Adipocyte (in vitro differentiated cells): Measurements from ENCODE around the gene WSCD1.

Experiments
- DNase-seq: peaks from one replicate; pipeline ENCODE4 v3.0.0-alpha.2; 2015; ENCODE audit warnings: low read depth
- H3K27me3 ChIP-seq: replicated peaks from 2 replicates; pipeline ENCODE4 v1.7.0; 2013; ENCODE audit warnings: mild to moderate bottlenecking, low read length, moderate library complexity; ENCODE audit not compliant: control insufficient read depth, insufficient read depth
- H3K36me3 ChIP-seq: 2 replicates; pipeline ENCODE4 v1.7.0; 2013; ENCODE audit warnings: low read length, mild to moderate bottlenecking, moderate library complexity; ENCODE audit not compliant: control insufficient read depth, insufficient read depth, severe bottlenecking
- H3K4me1 ChIP-seq: 2 replicates; pipeline ENCODE4 v1.7.0; 2013; ENCODE audit warnings: mild to moderate bottlenecking, low read length, moderate library complexity; ENCODE audit not compliant: control insufficient read depth, insufficient read depth
- H3K4me3 ChIP-seq: 2 replicates; pipeline ENCODE4 v1.7.0; 2013; ENCODE audit warnings: mild to moderate bottlenecking, low read length, moderate library complexity
- H3K9ac ChIP-seq: 2 replicates; pipeline ENCODE4 v1.7.0; 2013; ENCODE audit warnings: mild to moderate bottlenecking, low read length, moderate library complexity
- H3K9me3 ChIP-seq: 2 replicates; pipeline ENCODE4 v1.7.0; 2013; ENCODE audit warnings: mild to moderate bottlenecking, low read length, moderate library complexity; ENCODE audit not compliant: control insufficient read depth

WSCD1 gene

DNA sequence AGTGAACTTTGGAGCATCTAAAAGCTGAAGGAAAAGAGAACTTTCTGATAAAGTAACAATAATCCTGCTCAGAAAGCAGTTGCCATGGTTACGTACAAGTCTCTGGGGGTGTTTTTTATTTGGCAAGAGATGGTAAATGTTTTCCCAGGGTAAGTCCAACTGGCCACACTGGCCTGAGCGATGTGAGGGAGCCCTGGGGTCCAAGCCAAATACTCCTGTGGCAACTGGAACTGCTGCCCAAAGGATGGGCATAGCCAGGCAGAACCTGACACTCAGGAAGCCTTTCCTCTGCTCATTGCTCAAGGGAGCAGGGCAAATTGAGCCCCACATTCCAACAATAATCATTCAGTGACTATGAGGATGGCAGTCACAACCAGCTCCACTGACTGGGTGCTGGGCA lies 26.8 kb upstream of the WSCD1 start:
- no peaks in the 10 kb centered on the region for H3K4me1 ChIP-seq
- no peak for DNase-seq

DNA sequence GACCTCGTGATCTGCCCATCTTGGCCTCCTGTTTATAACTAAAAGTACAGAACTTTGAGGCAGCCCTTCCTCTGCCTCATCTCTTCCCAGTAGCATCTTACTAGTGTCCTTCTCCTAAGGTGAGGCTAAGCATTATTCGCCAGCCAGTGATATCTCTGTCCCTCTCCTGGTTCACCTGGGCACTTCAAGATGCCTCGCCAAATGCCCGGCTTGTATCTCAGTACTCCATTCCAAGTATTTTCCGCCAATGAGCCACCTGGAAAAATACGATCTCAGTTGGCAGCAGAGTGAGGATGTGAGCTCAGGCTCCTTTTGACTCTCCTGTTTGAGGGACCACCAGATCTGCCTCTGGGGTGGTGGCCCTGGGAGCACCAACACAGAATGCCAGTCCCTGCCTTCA lies 25.9 kb upstream of the WSCD1 start:
- no peak for DNase-seq
- Histone ChIP-seq H3K4me3 (no peak overlapping the region), H3K9me3 (no peaks in the 10 kb centered on the region), H3K4me1 (no peaks in the 10 kb centered on the region), H3K27me3 (peaks cover 1% of the 10 kb centered on the region), H3K9ac (no peak overlapping the region), H3K36me3 (no peaks in the 10 kb centered on the region)

More for the DNA sequence above, 26.8 kb upstream of the WSCD1 start:
- H3K27me3 ChIP-seq, result no peaks in the 10 kb centered on the region
- no peak overlapping the region for H3K4me3 ChIP-seq
- H3K9me3 ChIP-seq, result no peaks in the 10 kb centered on the region
- no peaks in the 10 kb centered on the region for H3K36me3 ChIP-seq
- H3K9ac ChIP-seq, result no peak overlapping the region

DNA sequence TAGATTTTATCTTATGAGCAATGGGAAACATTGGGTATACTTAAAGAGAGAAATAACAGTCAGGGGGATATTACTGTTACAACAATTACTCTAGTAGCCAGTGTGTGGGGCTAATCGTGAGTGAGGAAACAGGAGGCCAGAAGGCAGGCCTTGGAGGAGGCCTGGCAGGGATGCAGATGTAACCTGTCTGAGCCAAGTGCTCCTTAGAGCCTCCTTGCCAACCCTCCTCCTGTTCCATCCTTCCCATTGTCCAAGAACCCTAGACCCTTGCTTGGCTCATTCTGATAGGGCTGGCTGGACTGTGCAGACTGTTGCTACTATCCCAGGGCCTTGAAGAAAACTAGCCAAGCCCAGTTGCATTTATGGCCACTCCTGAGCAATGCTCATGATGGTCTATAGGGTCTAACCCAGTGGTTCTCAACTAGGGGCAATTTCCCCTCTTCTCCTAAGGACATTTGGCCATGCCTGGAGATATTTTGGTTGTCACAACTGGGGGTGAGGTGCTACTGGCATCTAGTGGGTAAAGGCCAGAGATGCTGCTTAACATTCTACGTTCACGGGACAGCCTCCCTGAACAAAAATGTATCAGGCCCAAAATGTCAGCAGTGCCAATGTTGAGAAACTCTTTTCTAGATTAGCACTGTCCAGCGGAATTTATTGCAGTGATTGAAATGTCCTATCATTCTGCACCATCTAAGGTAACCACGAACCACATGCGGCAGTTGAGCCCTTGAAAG lies 24.4 kb upstream of the WSCD1 start:
- no peak overlapping the region for H3K4me3 ChIP-seq
- H3K9me3 ChIP-seq, result no peaks in the 10 kb centered on the region
- no peak overlapping the region for H3K9ac ChIP-seq
- H3K4me1 ChIP-seq, result no peaks in the 10 kb centered on the region
- peaks cover 4% of the 10 kb centered on the region for H3K27me3 ChIP-seq
- no peaks in the 10 kb centered on the region for H3K36me3 ChIP-seq
- no peak for DNase-seq

DNA sequence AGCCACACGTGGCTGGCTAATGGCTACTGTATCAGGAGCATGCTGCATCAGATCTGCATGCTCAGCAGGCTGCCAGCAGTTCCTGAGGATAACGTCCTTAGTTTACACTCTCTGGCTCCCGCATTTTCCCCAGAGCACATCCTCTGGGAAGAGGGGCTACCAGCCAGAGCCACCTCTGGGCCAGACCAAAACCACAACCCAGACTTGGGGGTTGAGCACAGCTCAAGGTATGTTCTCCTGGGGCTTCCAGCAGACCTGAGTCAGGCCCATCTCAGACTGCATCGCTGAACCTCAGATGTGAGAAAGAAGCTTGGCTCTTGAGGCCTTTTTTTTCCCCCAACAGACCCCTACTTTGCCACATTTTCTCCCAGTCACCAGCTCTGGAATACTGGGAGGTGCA lies 23.7 kb upstream of the WSCD1 start:
- no peak for DNase-seq
- no peak overlapping the region for H3K9ac ChIP-seq

DNA sequence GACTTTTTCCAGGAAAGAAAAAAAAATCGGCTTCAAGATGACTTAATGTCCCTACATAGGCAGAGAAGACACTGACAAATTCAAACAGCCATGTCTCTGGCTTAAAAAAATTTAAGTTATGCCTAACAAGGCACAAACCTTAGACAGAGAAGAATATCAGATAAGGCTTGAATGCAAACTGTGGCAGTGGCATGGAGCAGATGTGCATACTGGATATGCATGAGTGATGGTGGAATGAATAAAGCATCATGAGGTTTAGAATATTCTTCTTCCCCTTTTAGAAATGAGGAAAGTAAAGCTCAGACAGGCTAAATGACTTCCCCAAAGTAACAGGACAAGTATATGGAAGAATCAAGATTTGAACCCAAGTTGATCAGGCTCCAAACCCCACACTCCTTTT lies 23.2 kb upstream of the WSCD1 start:
- Histone ChIP-seq H3K4me3 (no peak overlapping the region), H3K4me1 (no peaks in the 10 kb centered on the region), H3K9me3 (no peaks in the 10 kb centered on the region), H3K9ac (no peak overlapping the region), H3K27me3 (peaks cover 4% of the 10 kb centered on the region), H3K36me3 (no peaks in the 10 kb centered on the region)
- peak; percentile 38 for DNase-seq

More for the DNA sequence above, 23.7 kb upstream of the WSCD1 start:
- Histone ChIP-seq H3K27me3 (peaks cover 4% of the 10 kb centered on the region), H3K4me1 (no peaks in the 10 kb centered on the region), H3K36me3 (no peaks in the 10 kb centered on the region), H3K9me3 (no peaks in the 10 kb centered on the region), H3K4me3 (no peak overlapping the region)

DNA sequence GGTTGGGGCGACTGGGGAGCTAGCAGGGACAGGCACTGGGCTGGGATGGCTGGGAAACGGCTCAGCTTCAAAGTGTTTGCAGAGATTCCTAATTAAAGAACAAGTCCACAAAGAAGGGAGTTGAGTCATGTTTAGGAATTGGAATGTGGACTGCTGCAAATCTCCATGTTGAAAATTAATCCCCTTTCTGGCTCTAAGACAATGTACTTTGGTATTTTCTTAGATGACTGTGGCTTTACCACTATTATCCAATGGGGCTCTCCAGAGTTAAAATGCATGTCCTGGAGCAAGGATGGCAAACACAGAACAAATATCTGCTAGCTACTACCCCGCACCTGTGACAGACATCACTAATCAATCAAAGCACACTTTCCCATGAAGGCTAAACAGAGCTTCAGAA lies 22.2 kb upstream of the WSCD1 start:
- H3K27me3 ChIP-seq, result peaks cover 5% of the 10 kb centered on the region
- no peaks in the 10 kb centered on the region for H3K9me3 ChIP-seq
- peak; percentile 85 for DNase-seq
- no peaks in the 10 kb centered on the region for H3K36me3 ChIP-seq
- H3K4me3 ChIP-seq, result no peak overlapping the region
- no peaks in the 10 kb centered on the region for H3K4me1 ChIP-seq
- no peak overlapping the region for H3K9ac ChIP-seq

DNA sequence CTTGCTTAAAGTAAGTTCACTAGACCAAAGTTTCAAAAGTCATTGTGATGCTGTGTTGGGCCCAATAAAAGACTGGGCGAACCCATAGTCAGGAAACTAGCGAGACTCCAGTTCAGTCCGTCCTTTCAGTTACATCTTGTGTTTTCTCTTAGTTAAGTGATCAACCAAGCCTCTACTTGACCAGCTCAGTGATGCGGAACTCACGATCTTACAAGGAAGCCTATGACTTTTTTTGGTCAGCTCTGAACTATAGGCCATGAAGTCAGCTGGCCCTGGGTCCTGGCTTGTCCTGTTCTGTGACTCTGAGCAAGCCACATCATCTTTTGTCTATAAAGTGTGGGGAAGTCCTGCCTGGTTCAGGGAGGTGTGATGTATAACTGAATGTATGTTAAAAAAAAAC lies 21.7 kb upstream of the WSCD1 start:
- no peaks in the 10 kb centered on the region for H3K4me1 ChIP-seq
- H3K27me3 ChIP-seq, result peaks cover 11% of the 10 kb centered on the region
- no peaks in the 10 kb centered on the region for H3K36me3 ChIP-seq
- H3K9me3 ChIP-seq, result no peaks in the 10 kb centered on the region
- no peak overlapping the region for H3K4me3 ChIP-seq
- DNase-seq, result no peak
- H3K9ac ChIP-seq, result no peak overlapping the region

DNA sequence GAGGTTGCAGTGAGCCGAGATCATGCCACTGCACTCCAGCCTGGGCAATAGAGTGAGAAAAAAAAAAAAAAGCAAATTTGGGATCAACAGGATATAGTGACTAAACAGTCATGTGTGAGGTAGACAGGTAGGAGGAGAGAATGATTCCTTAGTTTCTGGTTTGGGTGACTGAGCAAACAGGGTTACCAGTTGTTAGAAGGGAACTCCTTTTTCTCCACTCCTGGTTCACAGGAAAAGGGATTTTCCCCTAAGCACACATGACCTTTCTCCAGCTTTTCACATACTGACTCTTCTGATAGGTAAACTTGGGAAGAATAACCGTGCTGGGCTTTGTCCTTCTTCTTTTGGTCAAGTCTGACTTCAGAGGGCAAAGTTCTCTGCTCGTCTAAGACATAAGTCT lies 17.3 kb upstream of the WSCD1 start:
- Histone ChIP-seq H3K36me3 (no peaks in the 10 kb centered on the region), H3K27me3 (peaks cover 40% of the 10 kb centered on the region), H3K4me3 (no peak overlapping the region), H3K4me1 (no peaks in the 10 kb centered on the region), H3K9ac (no peak overlapping the region), H3K9me3 (no peaks in the 10 kb centered on the region)
- no peak for DNase-seq

DNA sequence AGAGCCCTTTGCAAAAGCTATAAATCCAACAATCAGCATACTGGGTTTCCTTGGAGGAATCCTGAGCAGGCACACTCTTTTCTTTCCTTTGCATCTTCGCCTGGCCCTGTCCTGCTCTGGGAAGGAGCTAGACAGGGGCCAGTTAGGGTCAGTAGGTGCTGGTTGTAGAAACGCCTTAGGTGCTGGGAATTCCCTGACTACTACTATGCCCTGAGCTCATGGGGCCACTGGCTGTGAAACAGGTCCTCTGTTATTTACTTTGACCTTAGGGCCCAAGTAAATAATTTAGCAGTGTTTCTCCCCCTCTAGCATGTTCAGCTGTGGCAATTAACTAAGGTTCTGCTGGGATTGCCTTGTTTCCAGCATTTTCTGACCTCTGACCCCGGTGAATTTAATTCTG lies 15.8 kb upstream of the WSCD1 start:
- H3K36me3 ChIP-seq, result no peaks in the 10 kb centered on the region
- H3K9ac ChIP-seq, result no peak overlapping the region
- no peaks in the 10 kb centered on the region for H3K9me3 ChIP-seq
- H3K27me3 ChIP-seq, result peaks cover 43% of the 10 kb centered on the region
- H3K4me3 ChIP-seq, result no peak overlapping the region
- H3K4me1 ChIP-seq, result no peaks in the 10 kb centered on the region
- no peak for DNase-seq

DNA sequence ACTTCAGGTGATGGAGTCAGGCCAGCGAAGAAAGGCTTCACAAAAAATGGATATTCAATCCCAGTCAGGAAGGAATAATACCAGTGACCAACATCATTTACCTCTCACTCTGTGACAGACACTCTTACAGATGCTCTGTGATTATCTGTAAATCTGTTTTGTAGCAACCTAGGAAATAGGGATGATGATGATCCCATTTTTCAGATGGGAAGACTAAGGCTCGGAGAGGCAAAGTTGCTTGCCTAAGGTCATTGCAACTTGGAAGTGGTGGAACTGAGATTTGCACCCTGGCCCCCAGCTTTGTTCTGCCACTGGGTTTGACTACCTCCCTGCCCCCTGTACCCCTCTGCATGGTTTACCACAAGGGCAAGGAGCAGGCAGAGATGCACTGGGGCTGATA lies 14.1 kb upstream of the WSCD1 start:
- H3K4me3 ChIP-seq, result no peak overlapping the region
- H3K36me3 ChIP-seq, result no peaks in the 10 kb centered on the region
- H3K9me3 ChIP-seq, result no peaks in the 10 kb centered on the region
- H3K4me1 ChIP-seq, result no peaks in the 10 kb centered on the region
- DNase-seq, result no peak
- peaks cover 47% of the 10 kb centered on the region for H3K27me3 ChIP-seq
- no peak overlapping the region for H3K9ac ChIP-seq

DNA sequence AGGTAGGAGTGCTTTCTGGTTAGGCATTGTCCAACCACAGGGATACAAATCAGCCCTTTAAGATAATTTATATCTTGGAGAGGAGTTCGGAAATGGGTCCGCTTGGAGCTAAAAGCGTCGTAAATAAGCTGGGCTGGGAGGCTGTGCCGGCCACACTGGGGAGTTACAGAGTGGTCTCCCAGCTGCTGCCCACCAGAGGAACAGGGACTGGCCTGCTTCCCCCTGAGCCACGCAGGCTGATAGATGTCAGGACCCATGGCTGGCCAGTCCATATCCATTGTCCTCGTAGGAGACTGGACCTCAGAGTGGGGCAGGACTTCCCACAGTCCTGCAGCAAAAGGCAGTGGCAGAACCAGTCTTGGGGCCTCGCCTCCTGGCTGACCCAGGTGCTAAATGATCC lies 12.6 kb upstream of the WSCD1 start:
- no peak overlapping the region for H3K4me3 ChIP-seq
- no peaks in the 10 kb centered on the region for H3K4me1 ChIP-seq

DNA sequence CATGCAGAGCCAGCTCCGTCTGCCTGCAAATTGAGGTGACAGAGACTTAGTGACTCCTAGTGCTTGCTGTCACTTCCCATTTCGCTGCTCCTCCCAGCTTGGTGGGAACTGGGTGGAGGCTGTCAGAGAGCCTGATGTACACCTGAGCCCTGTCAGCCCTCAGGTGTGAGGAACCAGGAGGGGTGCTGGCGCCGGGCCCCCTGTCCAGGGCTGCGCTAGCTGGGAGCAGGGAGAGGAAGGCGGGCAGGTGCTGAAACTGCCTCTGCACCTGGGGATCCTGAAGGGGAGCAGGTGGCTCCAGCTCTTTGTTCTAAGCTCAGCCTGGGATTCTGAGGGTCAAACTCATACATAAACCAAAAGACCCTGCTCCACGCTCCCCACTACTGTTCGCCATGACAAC lies 10.8 kb upstream of the WSCD1 start:
- Histone ChIP-seq H3K9ac (no peak overlapping the region), H3K27me3 (peaks cover 46% of the 10 kb centered on the region), H3K4me1 (no peaks in the 10 kb centered on the region), H3K36me3 (no peaks in the 10 kb centered on the region), H3K4me3 (no peak overlapping the region), H3K9me3 (no peaks in the 10 kb centered on the region)
- DNase-seq, result no peak

More for the DNA sequence above, 12.6 kb upstream of the WSCD1 start:
- H3K9me3 ChIP-seq, result no peaks in the 10 kb centered on the region
- no peak overlapping the region for H3K9ac ChIP-seq
- DNase-seq, result no peak
- H3K36me3 ChIP-seq, result no peaks in the 10 kb centered on the region
- H3K27me3 ChIP-seq, result peaks cover 47% of the 10 kb centered on the region
